Smooth muscle cell of the brain vasculature (primary cell): Measurements from ENCODE around the gene PRR18.

ENCODE experiments used
- DNase-seq: peaks from one replicate; pipeline ENCODE4 v3.0.0-alpha.2; 2012; ENCODE audit warnings: low read depth, low spot score

Gene PRR18

DNA sequence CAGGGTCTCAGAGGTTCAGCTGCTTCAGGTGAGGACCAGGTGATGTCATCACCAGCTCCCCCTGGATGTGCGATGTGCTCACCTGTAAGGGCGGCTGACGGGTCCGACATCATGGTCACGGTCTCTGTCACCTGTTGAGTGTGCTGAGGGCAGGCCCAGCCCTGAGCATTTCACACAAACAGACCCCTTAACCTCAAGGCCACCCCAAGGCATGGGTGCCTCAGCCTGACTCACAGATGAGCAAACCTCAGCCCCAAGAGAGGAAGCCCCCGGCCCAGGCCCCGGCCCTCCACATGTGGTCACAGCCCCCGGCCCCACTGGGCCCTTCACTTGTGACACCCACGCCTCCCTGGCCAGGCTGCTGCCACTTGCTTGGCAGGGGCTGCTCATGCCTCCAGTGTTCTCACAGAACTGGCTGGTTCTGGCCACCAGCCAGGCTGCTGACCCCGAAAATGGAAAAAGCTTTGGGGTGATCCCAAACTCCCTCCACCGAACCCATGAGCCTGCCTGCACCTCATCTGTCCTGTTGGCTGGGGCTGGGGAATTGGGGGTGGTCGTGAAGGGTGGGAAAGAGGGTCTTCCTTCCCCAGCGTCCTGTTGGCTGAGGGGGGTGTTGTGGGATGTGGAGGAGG lies 33.3 kb downstream of the PRR18 start:
- DNase-seq: no peak

- DNase-seq: no peak
Measured at GRCh38 chr6:166274163-166274562, 34.0 kb downstream of the PRR18 start.

DNA sequence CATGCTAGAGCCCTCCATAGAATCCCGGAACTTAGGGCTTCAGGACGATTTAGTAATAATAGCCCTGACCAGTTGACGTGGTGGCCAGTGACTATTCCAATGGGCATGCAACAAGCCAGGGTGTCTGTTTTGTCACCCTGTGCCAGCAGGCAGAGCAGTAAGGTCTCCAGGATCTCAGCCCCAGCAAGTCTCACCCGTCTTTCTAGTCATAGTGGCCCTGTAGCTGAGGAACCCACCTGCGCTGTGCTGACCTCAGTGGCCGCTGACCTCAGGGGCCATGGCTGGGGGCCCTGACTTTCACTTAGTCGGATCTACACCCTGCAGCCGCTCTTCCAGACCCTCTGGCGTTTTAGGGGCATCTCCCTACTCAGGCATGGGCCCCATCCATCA lies 36.8 kb downstream of the PRR18 start:
- DNase-seq: no peak

- DNase-seq: no peak
Measured at GRCh38 chr6:166270706-166271375, 37.4 kb downstream of the PRR18 start.

- DNase-seq: no peak
Measured at GRCh38 chr6:166269301-166270039, 38.7 kb downstream of the PRR18 start.

GRCh38 chr6:166268431-166268830 lies 39.8 kb downstream of the PRR18 start:
- DNase-seq: no peak

- DNase-seq: no peak
Measured at GRCh38 chr6:166267526-166267925, 40.7 kb downstream of the PRR18 start.

- DNase-seq: no peak
Measured at GRCh38 chr6:166266336-166266735, 41.9 kb downstream of the PRR18 start.

GRCh38 chr6:166262743-166263515 lies 45.3 kb downstream of the PRR18 start:
- no peak for DNase-seq

GRCh38 chr6:166259296-166259977 lies 48.8 kb downstream of the PRR18 start:
- no peak for DNase-seq

DNA sequence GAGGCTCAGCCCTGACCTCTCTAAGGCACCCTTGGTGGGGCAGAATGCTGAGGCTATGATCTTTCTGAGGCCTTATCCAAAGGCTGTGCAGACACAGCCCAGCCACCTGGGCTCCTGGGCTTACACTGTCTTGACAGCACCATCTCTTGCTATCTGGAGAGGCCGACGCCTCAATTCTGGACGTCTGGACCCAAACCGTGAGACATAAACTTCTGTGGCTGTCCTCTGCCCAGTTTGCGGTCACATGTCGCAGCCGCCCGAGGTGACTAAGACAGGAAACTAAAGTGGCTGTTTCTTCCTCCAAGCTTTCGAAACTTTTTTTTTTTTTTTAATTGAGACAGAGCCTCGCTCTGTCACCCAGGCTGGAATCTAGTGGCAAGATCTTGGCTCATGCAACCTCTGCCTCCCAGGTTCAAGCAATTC lies 49.3 kb downstream of the PRR18 start:
- DNase-seq: no peak

- DNase-seq: no peak
Measured at GRCh38 chr6:166257911-166258318, 50.3 kb downstream of the PRR18 start.
